Measurements from ENCODE around the gene VPS33B.
A peak's percentile ranks its signal among the peaks of the same experiment; 100 is the strongest.

VPS33B gene

GRCh38 chr15:90988296-90988695 is 34.1 kb downstream of the VPS33B start:
- H3K4me1 ChIP-seq (ENCODE audit: low read length): peaks cover 60% of the 10 kb centered on the region
- TF ChIP-seq EZH2phosphoT487 (IDR thresholded peaks at IDR 0.05; ENCODE audit: low read depth) (no peak), CTCF (IDR thresholded peaks at IDR 0.05; ENCODE audit: low read depth, low read length) (no peak)

GRCh38 chr15:90987561-90988141 is 34.7 kb downstream of the VPS33B start:
- peaks cover 65% of the 10 kb centered on the region for H4K20me1 ChIP-seq (ENCODE audit: insufficient read depth, low read length)
- peaks cover 97% of the 10 kb centered on the region for H3K79me2 ChIP-seq (ENCODE audit: low read length)
- H3K36me3 ChIP-seq (replicated peaks; ENCODE audit: low read depth, low read length): peaks cover 30% of the 10 kb centered on the region
- no peak for TF ChIP-seq CTCF (IDR thresholded peaks at IDR 0.05; ENCODE audit: low read depth, low read length)
- TF ChIP-seq EZH2phosphoT487 (IDR thresholded peaks at IDR 0.05; ENCODE audit: low read depth): no peak
- peak overlapping the region; percentile 72 for H3K4me2 ChIP-seq (ENCODE audit: low read length)
- no peaks in the 10 kb centered on the region for H3K27me3 ChIP-seq (ENCODE audit: low read depth, low read length)
- H3K9ac ChIP-seq (ENCODE audit: low read length): no peak overlapping the region
- H3K4me3 ChIP-seq (ENCODE audit: low read length): no peak overlapping the region
- H3K9me3 ChIP-seq (ENCODE audit: insufficient read depth, low read length): no peaks in the 10 kb centered on the region
- no peak overlapping the region for H3K27ac ChIP-seq (ENCODE audit: low read length)
- peaks cover 64% of the 10 kb centered on the region for H3K4me1 ChIP-seq (ENCODE audit: low read length)
- no peak overlapping the region for H2AFZ ChIP-seq (ENCODE audit: low read depth, low read length)

More at GRCh38 chr15:90988296-90988695, 34.1 kb downstream of the VPS33B start:
- Histone ChIP-seq H3K9me3 (ENCODE audit: insufficient read depth, low read length) (no peaks in the 10 kb centered on the region), H3K27me3 (ENCODE audit: low read depth, low read length) (no peaks in the 10 kb centered on the region), H3K36me3 (replicated peaks; ENCODE audit: low read depth, low read length) (peaks cover 23% of the 10 kb centered on the region), H3K4me2 (ENCODE audit: low read length) (peak overlapping the region; percentile 72), H4K20me1 (ENCODE audit: insufficient read depth, low read length) (peaks cover 67% of the 10 kb centered on the region), H2AFZ (ENCODE audit: low read depth, low read length) (no peak overlapping the region), H3K79me2 (ENCODE audit: low read length) (peaks cover 98% of the 10 kb centered on the region), H3K27ac (ENCODE audit: low read length) (peak overlapping the region; percentile 48; the same call in 1 of the 2 replicates), H3K4me3 (ENCODE audit: low read length) (peak overlapping the region; percentile 45), H3K9ac (ENCODE audit: low read length) (peak overlapping the region; percentile 13; the same call in 1 of the 2 replicates)

- peaks cover 64% of the 10 kb centered on the region for H4K20me1 ChIP-seq (ENCODE audit: insufficient read depth, low read length)
- no peaks in the 10 kb centered on the region for H3K9me3 ChIP-seq (ENCODE audit: insufficient read depth, low read length)
- no peak overlapping the region for H2AFZ ChIP-seq (ENCODE audit: low read depth, low read length)
- H3K9ac ChIP-seq (ENCODE audit: low read length): no peak overlapping the region
- no peak overlapping the region for H3K4me3 ChIP-seq (ENCODE audit: low read length)
- H3K79me2 ChIP-seq (ENCODE audit: low read length): peaks cover 95% of the 10 kb centered on the region
- H3K36me3 ChIP-seq (replicated peaks; ENCODE audit: low read depth, low read length): peaks cover 37% of the 10 kb centered on the region
- H3K4me2 ChIP-seq (ENCODE audit: low read length): peak overlapping the region; percentile 72; the same call in 1 of the 2 replicates
- peaks cover 67% of the 10 kb centered on the region for H3K4me1 ChIP-seq (ENCODE audit: low read length)
- H3K27ac ChIP-seq (ENCODE audit: low read length): no peak overlapping the region
- TF ChIP-seq CTCF (IDR thresholded peaks at IDR 0.05; ENCODE audit: low read depth, low read length) (no peak), EZH2phosphoT487 (IDR thresholded peaks at IDR 0.05; ENCODE audit: low read depth) (no peak)
- H3K27me3 ChIP-seq (ENCODE audit: low read depth, low read length): no peaks in the 10 kb centered on the region
Measured at GRCh38 chr15:90986790-90987507, 35.4 kb downstream of the VPS33B start.

GRCh38 chr15:90982135-90982534 is 40.3 kb downstream of the VPS33B start:
- H3K4me2 ChIP-seq (ENCODE audit: low read length): peak overlapping the region; percentile 91

More at GRCh38 chr15:90982135-90982534, 40.3 kb downstream of the VPS33B start:
- Histone ChIP-seq H3K27me3 (ENCODE audit: low read depth, low read length) (no peaks in the 10 kb centered on the region), H2AFZ (ENCODE audit: low read depth, low read length) (no peak overlapping the region), H3K79me2 (ENCODE audit: low read length) (peaks cover 54% of the 10 kb centered on the region), H3K36me3 (replicated peaks; ENCODE audit: low read depth, low read length) (peaks cover 73% of the 10 kb centered on the region), H3K4me1 (ENCODE audit: low read length) (peaks cover 60% of the 10 kb centered on the region), H3K9ac (ENCODE audit: low read length) (peak overlapping the region; percentile 52; the same call in 1 of the 2 replicates), H3K27ac (ENCODE audit: low read length) (peak overlapping the region; percentile 88), H3K9me3 (ENCODE audit: insufficient read depth, low read length) (no peaks in the 10 kb centered on the region), H3K4me3 (ENCODE audit: low read length) (peak overlapping the region; percentile 64), H4K20me1 (ENCODE audit: insufficient read depth, low read length) (peaks cover 35% of the 10 kb centered on the region)
- TF ChIP-seq EZH2phosphoT487 (IDR thresholded peaks at IDR 0.05; ENCODE audit: low read depth) (no peak), CTCF (IDR thresholded peaks at IDR 0.05; ENCODE audit: low read depth, low read length) (no peak)
